LHCN-M2 (cell line): ENCODE results near the gene RUVBL1. TPM values are rescaled to one million over a fixed set of nuclear protein-coding genes. Genes with fewer than 3 reads are reported as not detected.

Source experiments
- total RNA-seq: library from RNA; depleted of rRNA; stranded (reverse); fragments of >200 nt; gene quantifications from 2 replicates; pipeline ENCODE4 v1.2.3, GENCODE V29; 2014; rRNA removed

The RUVBL1 gene
- total RNA-seq, 1 experiment from 2014 or later, result 96.4 TPM

Other genes with a start within 250 kb of the RUVBL1 start
- gene KBTBD12, start 208.6 kb downstream of the RUVBL1 start, total RNA-seq, result not detected in 2 replicates
- 331 and 378 TPM in 2 replicates for gene SEC61A1, start 71.4 kb downstream of the RUVBL1 start, total RNA-seq
- gene EEFSEC, start 29.7 kb upstream of the RUVBL1 start, total RNA-seq, result 6.7 and 7.9 TPM in 2 replicates